SU-DHL-6 (cell line): ENCODE measurements around the gene CLEC20A.

ENCODE experiments used
- H2AFZ ChIP-seq: fragments of 200-600 bp; sonication (generic); 2 replicates; pipeline ENCODE4 v1.6.1; 2014; ENCODE audit warnings: low read depth, mild to moderate bottlenecking, moderate library complexity, mixed read lengths, antibody characterized with exemption, low read length; ENCODE audit not compliant: severe bottlenecking
- H3F3A ChIP-seq: fragments of 200-600 bp; shearing (Covaris generic); 2 replicates; pipeline ENCODE4 v1.6.0; 2016; ENCODE audit warnings: antibody characterized with exemption, mild to moderate bottlenecking; ENCODE audit not compliant: insufficient read depth
- H3K27ac ChIP-seq: fragments of 200-600 bp; sonication (generic); 2 replicates; pipeline ENCODE4 v1.5.1; 2016; ENCODE audit warnings: low read depth, mild to moderate bottlenecking, low read length, moderate library complexity, mixed read lengths
- H3K27me3 ChIP-seq: fragments of 200-600 bp; sonication (generic), shearing (Covaris generic); 2 replicates; pipeline ENCODE4 v1.6.0; 2014; ENCODE audit warnings: mild to moderate bottlenecking, low read length
- H3K36me3 ChIP-seq: fragments of 200-600 bp; sonication (generic); 2 replicates; pipeline ENCODE4 v1.6.1; 2014; ENCODE audit warnings: mild to moderate bottlenecking, low read length, mixed read lengths
- H3K4me2 ChIP-seq: fragments of 300-600, 200-600 bp; shearing (Covaris generic), sonication (generic); 2 replicates; pipeline ENCODE4 v1.6.0; 2014; ENCODE audit warnings: low read length, low read depth, mild to moderate bottlenecking; ENCODE audit not compliant: poor library complexity, severe bottlenecking
- H3K4me3 ChIP-seq: fragments of 200-600 bp; sonication (generic); 2 replicates; pipeline ENCODE4 v1.5.1; 2014; ENCODE audit warnings: antibody characterized with exemption, low read length, mild to moderate bottlenecking, mixed read lengths; ENCODE audit not compliant: insufficient read depth, poor library complexity, severe bottlenecking
- H3K79me2 ChIP-seq: fragments of 200-600 bp; sonication (generic); 2 replicates; pipeline ENCODE4 v1.6.1; 2014; ENCODE audit warnings: mild to moderate bottlenecking, low read length, moderate library complexity; ENCODE audit not compliant: insufficient read depth
- H3K9ac ChIP-seq: fragments of 200-600 bp; sonication (generic); 2 replicates; pipeline ENCODE4 v1.7.0; 2014; ENCODE audit warnings: mild to moderate bottlenecking, low read length
- H3K9me2 ChIP-seq: fragments of 200-600 bp; sonication (generic); replicated peaks from 2 replicates; pipeline ENCODE4 v1.6.1; 2014; ENCODE audit warnings: low read length; ENCODE audit not compliant: insufficient read depth
- H3K9me3 ChIP-seq: fragments of 200-600 bp; sonication (generic); 2 replicates; pipeline ENCODE4 v1.6.1; 2014; ENCODE audit warnings: low read length, mixed read lengths; ENCODE audit not compliant: insufficient read depth
- H4K20me1 ChIP-seq: fragments of 200-600 bp; sonication (generic); 2 replicates; pipeline ENCODE4 v1.6.1; 2014; ENCODE audit warnings: low read depth, mild to moderate bottlenecking, antibody characterized with exemption, low read length, moderate library complexity, mixed read lengths
- EZH2phosphoT487 ChIP-seq: fragments of 200-600 bp; sonication (generic), shearing (Covaris generic); conservative IDR thresholded peaks from 2 replicates; pipeline ENCODE4 v1.6.1; 2018; ENCODE audit warnings: mild to moderate bottlenecking, antibody characterized with exemption, low read length, moderate library complexity, mixed read lengths
- TF ChIP-seq, protein P1 (sequence below): fragments of 200-600 bp; sonication (generic); IDR thresholded peaks from one replicate; pipeline ENCODE4 v1.5.1; 2017; ENCODE audit warnings: antibody characterized with exemption, mild to moderate bottlenecking, low read length, moderate library complexity; ENCODE audit not compliant: insufficient read depth, poor library complexity, severe bottlenecking

The CLEC20A gene

DNA sequence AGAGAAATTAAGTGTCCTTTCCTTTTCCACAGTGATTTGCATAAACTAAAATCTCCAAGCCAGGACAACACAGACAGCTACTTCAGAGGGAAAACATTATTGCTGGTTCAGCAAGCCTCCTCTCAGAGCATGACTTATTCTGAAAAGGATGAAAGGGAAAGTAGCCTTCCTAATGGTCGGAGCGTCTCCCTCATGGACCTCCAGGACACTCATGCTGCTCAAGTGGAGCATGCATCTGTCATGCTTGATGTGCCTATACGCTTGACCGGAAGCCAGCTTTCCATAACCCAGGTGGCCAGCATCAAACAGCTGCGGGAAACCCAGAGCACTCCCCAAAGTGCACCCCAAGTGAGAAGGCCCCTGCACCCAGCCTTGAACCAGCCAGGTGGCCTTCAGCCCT is 39.1 kb downstream of the CLEC20A start:
- H3K9me2 ChIP-seq, result no peaks in the 10 kb centered on the region
- TF ChIP-seq EZH2phosphoT487, result no peak
- TF ChIP-seq, protein P1, sequence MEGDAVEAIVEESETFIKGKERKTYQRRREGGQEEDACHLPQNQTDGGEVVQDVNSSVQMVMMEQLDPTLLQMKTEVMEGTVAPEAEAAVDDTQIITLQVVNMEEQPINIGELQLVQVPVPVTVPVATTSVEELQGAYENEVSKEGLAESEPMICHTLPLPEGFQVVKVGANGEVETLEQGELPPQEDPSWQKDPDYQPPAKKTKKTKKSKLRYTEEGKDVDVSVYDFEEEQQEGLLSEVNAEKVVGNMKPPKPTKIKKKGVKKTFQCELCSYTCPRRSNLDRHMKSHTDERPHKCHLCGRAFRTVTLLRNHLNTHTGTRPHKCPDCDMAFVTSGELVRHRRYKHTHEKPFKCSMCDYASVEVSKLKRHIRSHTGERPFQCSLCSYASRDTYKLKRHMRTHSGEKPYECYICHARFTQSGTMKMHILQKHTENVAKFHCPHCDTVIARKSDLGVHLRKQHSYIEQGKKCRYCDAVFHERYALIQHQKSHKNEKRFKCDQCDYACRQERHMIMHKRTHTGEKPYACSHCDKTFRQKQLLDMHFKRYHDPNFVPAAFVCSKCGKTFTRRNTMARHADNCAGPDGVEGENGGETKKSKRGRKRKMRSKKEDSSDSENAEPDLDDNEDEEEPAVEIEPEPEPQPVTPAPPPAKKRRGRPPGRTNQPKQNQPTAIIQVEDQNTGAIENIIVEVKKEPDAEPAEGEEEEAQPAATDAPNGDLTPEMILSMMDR, result no peak
- H2AFZ ChIP-seq, result no peak overlapping the region
- no peaks in the 10 kb centered on the region for H3K36me3 ChIP-seq
- H3F3A ChIP-seq, result no peaks in the 10 kb centered on the region
- H4K20me1 ChIP-seq, result no peaks in the 10 kb centered on the region
- H3K27ac ChIP-seq, result no peak overlapping the region
- no peak overlapping the region for H3K4me2 ChIP-seq
- H3K9me3 ChIP-seq, result no peaks in the 10 kb centered on the region
- no peak overlapping the region for H3K9ac ChIP-seq
- H3K79me2 ChIP-seq, result no peaks in the 10 kb centered on the region
- no peaks in the 10 kb centered on the region for H3K27me3 ChIP-seq
- H3K4me3 ChIP-seq, result no peak overlapping the region

GRCh38 chr1:178456472-178456871 is 40.3 kb downstream of the CLEC20A start:
- H3K9me2 ChIP-seq, result no peaks in the 10 kb centered on the region
- no peaks in the 10 kb centered on the region for H3K27me3 ChIP-seq
- no peaks in the 10 kb centered on the region for H3K36me3 ChIP-seq
- no peak overlapping the region for H3K27ac ChIP-seq
- no peaks in the 10 kb centered on the region for H3K9me3 ChIP-seq
- H4K20me1 ChIP-seq, result no peaks in the 10 kb centered on the region
- no peaks in the 10 kb centered on the region for H3F3A ChIP-seq
- TF ChIP-seq, protein P1, result no peak
- TF ChIP-seq EZH2phosphoT487, result no peak
- H3K4me3 ChIP-seq, result no peak overlapping the region
- H3K79me2 ChIP-seq, result no peaks in the 10 kb centered on the region
- H3K4me2 ChIP-seq, result no peak overlapping the region
- no peak overlapping the region for H2AFZ ChIP-seq
- no peak overlapping the region for H3K9ac ChIP-seq

GRCh38 chr1:178452013-178452412 is 44.8 kb downstream of the CLEC20A start:
- Histone ChIP-seq H3K9me2 (no peaks in the 10 kb centered on the region), H4K20me1 (no peaks in the 10 kb centered on the region), H3K4me2 (no peak overlapping the region), H3K27me3 (no peaks in the 10 kb centered on the region), H3K36me3 (no peaks in the 10 kb centered on the region), H3K79me2 (no peaks in the 10 kb centered on the region), H2AFZ (no peak overlapping the region), H3K9me3 (no peaks in the 10 kb centered on the region), H3K9ac (no peak overlapping the region), H3K4me3 (no peak overlapping the region), H3F3A (no peaks in the 10 kb centered on the region), H3K27ac (no peak overlapping the region)
- TF ChIP-seq, protein P1, result no peak
- TF ChIP-seq EZH2phosphoT487, result no peak

GRCh38 chr1:178451529-178451928 is 45.2 kb downstream of the CLEC20A start:
- Histone ChIP-seq H4K20me1 (no peaks in the 10 kb centered on the region), H3K36me3 (no peaks in the 10 kb centered on the region), H3K4me2 (no peak overlapping the region), H3K27ac (no peak overlapping the region), H3K9me2 (no peaks in the 10 kb centered on the region), H3K79me2 (no peaks in the 10 kb centered on the region), H2AFZ (no peak overlapping the region), H3K9ac (no peak overlapping the region), H3F3A (no peaks in the 10 kb centered on the region), H3K27me3 (no peaks in the 10 kb centered on the region), H3K9me3 (no peaks in the 10 kb centered on the region), H3K4me3 (no peak overlapping the region)
- no peak for TF ChIP-seq EZH2phosphoT487
- TF ChIP-seq, protein P1, result no peak
